ENCODE measurements around the gene ING2. TPM values are rescaled to one million over a fixed set of nuclear protein-coding genes. Genes with fewer than 3 reads are reported as not detected.
"Not testable (repeated sequence)": the region's sequence is repeated elsewhere in the genome, so short reads cannot be mapped to it uniquely, and the experiment has no call there.

Gene ING2
- total RNA-seq, 2 donors from 2014 or later = 9.1 to 11.2 TPM

DNA sequence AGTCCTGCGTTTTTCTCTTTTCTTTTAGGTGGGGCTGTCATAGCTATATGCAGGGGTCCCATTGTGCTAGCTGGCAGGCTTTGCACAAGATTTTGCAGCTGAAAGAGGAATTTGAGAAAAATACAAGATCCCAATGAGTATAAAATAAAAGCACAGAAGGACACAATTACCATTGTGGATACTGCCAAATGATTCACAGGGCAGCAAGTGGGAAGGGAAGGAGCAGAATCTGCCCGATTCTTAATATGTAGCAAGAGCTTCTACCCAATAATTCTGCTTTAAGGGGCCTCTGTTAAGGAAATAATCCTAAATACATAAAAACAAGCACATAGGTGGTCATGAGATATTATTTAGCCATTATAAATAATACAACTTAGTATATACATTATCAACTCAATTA, 25.9 kb upstream of the ING2 start:
- H3K27ac Mint-ChIP-seq = no peak overlapping the region
- H3K4me3 Mint-ChIP-seq = no peak overlapping the region
- no peaks in the 10 kb centered on the region for H3K36me3 Mint-ChIP-seq (ENCODE audit: low read depth)
- DNase-seq = no peak
- no peak for ATAC-seq
- H3K4me1 Mint-ChIP-seq = no peaks in the 10 kb centered on the region
- H3K27me3 Mint-ChIP-seq = peaks cover 6% of the 10 kb centered on the region
- H3K9me3 ChIP-seq (ENCODE audit: control insufficient read depth, low read length, poor library complexity, severe bottlenecking) = no peaks in the 10 kb centered on the region

GRCh38 chr4:183482515-183483095, 22.3 kb upstream of the ING2 start:
- H3K4me3 Mint-ChIP-seq; H3K9me3 ChIP-seq (ENCODE audit: control insufficient read depth, low read length, poor library complexity, severe bottlenecking); ATAC-seq; H3K27me3 Mint-ChIP-seq; DNase-seq; H3K27ac Mint-ChIP-seq; H3K36me3 Mint-ChIP-seq (ENCODE audit: low read depth); H3K4me1 Mint-ChIP-seq: not testable (repeated sequence)

DNA sequence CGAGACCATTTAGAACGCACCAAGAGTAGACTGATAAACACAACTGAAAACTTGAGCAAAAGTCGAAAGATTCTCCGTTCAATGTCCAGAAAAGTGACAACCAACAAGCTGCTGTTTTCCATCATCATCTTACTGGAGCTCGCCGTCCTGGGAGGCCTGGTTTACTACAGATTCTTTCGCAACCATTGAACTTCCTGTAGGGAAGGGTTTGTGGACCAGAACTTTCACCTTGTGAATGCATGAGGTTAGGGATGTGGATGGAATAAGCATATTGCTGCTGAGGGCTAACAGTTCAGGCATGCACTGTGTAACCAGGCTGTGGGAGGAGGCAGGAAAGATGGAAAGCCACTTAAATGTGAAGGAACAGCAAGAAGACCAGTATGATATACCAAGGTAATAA, 20.9 kb upstream of the ING2 start:
- ATAC-seq (no peak), DNase-seq (no peak)
- no peak overlapping the region for H3K27ac Mint-ChIP-seq
- no peaks in the 10 kb centered on the region for H3K4me1 Mint-ChIP-seq
- no peaks in the 10 kb centered on the region for H3K9me3 ChIP-seq (ENCODE audit: control insufficient read depth, low read length, poor library complexity, severe bottlenecking)
- no peaks in the 10 kb centered on the region for H3K27me3 Mint-ChIP-seq
- H3K4me3 Mint-ChIP-seq = no peak overlapping the region
- H3K36me3 Mint-ChIP-seq (ENCODE audit: low read depth) = no peaks in the 10 kb centered on the region

DNA sequence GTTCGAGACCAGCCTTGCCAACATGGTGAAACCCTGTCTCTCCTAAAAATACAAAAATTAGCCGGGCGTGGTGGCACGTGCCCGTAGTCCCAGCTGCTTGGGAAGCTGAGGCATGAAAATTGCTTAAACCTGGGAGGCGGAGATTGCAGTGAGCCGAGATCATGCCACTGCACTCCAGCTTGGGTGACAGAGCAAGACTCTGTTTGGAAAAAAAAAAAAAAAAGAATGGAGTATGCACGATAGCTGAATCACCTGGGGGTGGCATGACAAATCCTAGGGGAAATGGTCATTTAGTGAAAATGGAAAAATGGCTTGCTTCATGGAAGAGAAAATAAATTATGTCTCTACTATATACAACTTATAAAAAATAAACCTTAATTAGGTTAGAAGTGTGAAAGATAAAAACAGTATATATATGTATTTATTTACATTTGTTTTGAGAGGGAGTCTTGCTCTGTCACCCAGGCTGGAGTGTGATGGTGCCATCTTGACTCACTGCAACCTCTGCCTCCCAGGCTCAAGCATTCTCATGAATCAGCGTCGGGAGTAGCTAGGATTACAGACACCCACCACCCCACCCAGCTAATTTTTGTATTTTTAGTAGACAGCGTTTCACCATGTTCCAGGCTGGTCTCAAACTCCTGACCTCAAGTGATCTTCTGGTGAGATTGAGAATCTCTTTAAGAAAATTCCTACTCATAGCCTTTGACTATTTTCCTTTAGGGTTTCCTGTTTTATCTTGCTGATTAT, 19.3 kb upstream of the ING2 start:
- H3K27me3 Mint-ChIP-seq = no peaks in the 10 kb centered on the region
- DNase-seq = no peak
- no peak overlapping the region for H3K4me3 Mint-ChIP-seq
- ATAC-seq = no peak
- H3K9me3 ChIP-seq (ENCODE audit: control insufficient read depth, low read length, poor library complexity, severe bottlenecking) = no peaks in the 10 kb centered on the region
- no peaks in the 10 kb centered on the region for H3K36me3 Mint-ChIP-seq (ENCODE audit: low read depth)
- H3K27ac Mint-ChIP-seq = no peak overlapping the region
- H3K4me1 Mint-ChIP-seq = no peaks in the 10 kb centered on the region

DNA sequence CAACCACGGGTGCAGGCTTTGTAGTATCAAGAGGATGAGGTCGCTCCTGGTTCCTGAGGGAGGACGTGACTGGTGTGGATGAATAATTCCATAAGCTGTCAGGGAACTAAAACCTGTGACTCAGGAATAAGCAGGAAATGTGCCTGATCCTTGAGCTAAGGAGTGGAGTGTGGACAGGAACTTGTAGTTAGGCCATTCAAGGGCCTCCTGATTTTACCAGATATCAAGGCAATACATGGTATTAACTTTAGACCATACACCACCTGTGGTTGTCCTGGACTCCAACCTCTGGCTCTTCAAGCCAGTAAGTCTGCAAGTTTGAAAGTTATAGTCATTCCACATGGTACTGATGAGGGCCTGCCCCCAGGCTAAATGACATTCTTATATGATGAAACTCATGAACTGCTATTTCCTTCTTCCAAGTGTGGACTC, 12.1 kb upstream of the ING2 start:
- no peak overlapping the region for H3K27ac Mint-ChIP-seq

GRCh38 chr4:183493246-183493645, 11.6 kb upstream of the ING2 start:
- DNase-seq (no peak), ATAC-seq (no peak)
- Mint-ChIP-seq H3K4me1 (peaks cover 2% of the 10 kb centered on the region), H3K27ac (no peak overlapping the region), H3K4me3 (no peak overlapping the region), H3K27me3 (no peaks in the 10 kb centered on the region), H3K36me3 (ENCODE audit: low read depth) (peaks cover 7% of the 10 kb centered on the region)
- no peaks in the 10 kb centered on the region for H3K9me3 ChIP-seq (ENCODE audit: control insufficient read depth, low read length, poor library complexity, severe bottlenecking)

More for the DNA sequence above, 12.1 kb upstream of the ING2 start:
- ATAC-seq = no peak
- no peaks in the 10 kb centered on the region for H3K9me3 ChIP-seq (ENCODE audit: control insufficient read depth, low read length, poor library complexity, severe bottlenecking)
- Mint-ChIP-seq H3K36me3 (ENCODE audit: low read depth) (peaks cover 7% of the 10 kb centered on the region), H3K27me3 (no peaks in the 10 kb centered on the region), H3K4me3 (no peak overlapping the region), H3K4me1 (peaks cover 2% of the 10 kb centered on the region)
- DNase-seq = no peak

GRCh38 chr4:183495184-183495583, 9.7 kb upstream of the ING2 start:
- H3K9me3 ChIP-seq (ENCODE audit: control insufficient read depth, low read length, poor library complexity, severe bottlenecking) = no peaks in the 10 kb centered on the region
- H3K4me1 Mint-ChIP-seq = peaks cover 7% of the 10 kb centered on the region
- ATAC-seq = no peak
- H3K27ac Mint-ChIP-seq = no peak overlapping the region
- DNase-seq = no peak
- no peaks in the 10 kb centered on the region for H3K27me3 Mint-ChIP-seq
- H3K36me3 Mint-ChIP-seq (ENCODE audit: low read depth) = peaks cover 7% of the 10 kb centered on the region
- H3K4me3 Mint-ChIP-seq = no peak overlapping the region

GRCh38 chr4:183499389-183499788, 5.5 kb upstream of the ING2 start:
- no peaks in the 10 kb centered on the region for H3K9me3 ChIP-seq (ENCODE audit: control insufficient read depth, low read length, poor library complexity, severe bottlenecking)
- DNase-seq (no peak), ATAC-seq (no peak)
- H3K27ac Mint-ChIP-seq = no peak overlapping the region
- peaks cover 5% of the 10 kb centered on the region for H3K36me3 Mint-ChIP-seq (ENCODE audit: low read depth)
- H3K27me3 Mint-ChIP-seq = no peaks in the 10 kb centered on the region
- peaks cover 15% of the 10 kb centered on the region for H3K4me1 Mint-ChIP-seq
- H3K4me3 Mint-ChIP-seq = no peak overlapping the region

GRCh38 chr4:183499801-183500200, 5.1 kb upstream of the ING2 start:
- ATAC-seq (no peak), DNase-seq (no peak)
- H3K4me1 Mint-ChIP-seq = peaks cover 15% of the 10 kb centered on the region
- no peak overlapping the region for H3K4me3 Mint-ChIP-seq
- no peak overlapping the region for H3K27ac Mint-ChIP-seq
- no peaks in the 10 kb centered on the region for H3K27me3 Mint-ChIP-seq
- peaks cover 5% of the 10 kb centered on the region for H3K36me3 Mint-ChIP-seq (ENCODE audit: low read depth)
- no peaks in the 10 kb centered on the region for H3K9me3 ChIP-seq (ENCODE audit: control insufficient read depth, low read length, poor library complexity, severe bottlenecking)

- DNase-seq = peak in 1 of 3 donors; percentile 28
- H3K4me3 Mint-ChIP-seq = peak overlapping the region; percentile 94
- ATAC-seq = peak; percentile 0
- no peaks in the 10 kb centered on the region for H3K27me3 Mint-ChIP-seq
- no peaks in the 10 kb centered on the region for H3K36me3 Mint-ChIP-seq (ENCODE audit: low read depth)
- H3K27ac Mint-ChIP-seq = peak overlapping the region; percentile 84
- peaks cover 15% of the 10 kb centered on the region for H3K4me1 Mint-ChIP-seq
- H3K9me3 ChIP-seq (ENCODE audit: control insufficient read depth, low read length, poor library complexity, severe bottlenecking) = no peaks in the 10 kb centered on the region
Measured at GRCh38 chr4:183503497-183504063, 1.3 kb upstream of the ING2 start.

DNA sequence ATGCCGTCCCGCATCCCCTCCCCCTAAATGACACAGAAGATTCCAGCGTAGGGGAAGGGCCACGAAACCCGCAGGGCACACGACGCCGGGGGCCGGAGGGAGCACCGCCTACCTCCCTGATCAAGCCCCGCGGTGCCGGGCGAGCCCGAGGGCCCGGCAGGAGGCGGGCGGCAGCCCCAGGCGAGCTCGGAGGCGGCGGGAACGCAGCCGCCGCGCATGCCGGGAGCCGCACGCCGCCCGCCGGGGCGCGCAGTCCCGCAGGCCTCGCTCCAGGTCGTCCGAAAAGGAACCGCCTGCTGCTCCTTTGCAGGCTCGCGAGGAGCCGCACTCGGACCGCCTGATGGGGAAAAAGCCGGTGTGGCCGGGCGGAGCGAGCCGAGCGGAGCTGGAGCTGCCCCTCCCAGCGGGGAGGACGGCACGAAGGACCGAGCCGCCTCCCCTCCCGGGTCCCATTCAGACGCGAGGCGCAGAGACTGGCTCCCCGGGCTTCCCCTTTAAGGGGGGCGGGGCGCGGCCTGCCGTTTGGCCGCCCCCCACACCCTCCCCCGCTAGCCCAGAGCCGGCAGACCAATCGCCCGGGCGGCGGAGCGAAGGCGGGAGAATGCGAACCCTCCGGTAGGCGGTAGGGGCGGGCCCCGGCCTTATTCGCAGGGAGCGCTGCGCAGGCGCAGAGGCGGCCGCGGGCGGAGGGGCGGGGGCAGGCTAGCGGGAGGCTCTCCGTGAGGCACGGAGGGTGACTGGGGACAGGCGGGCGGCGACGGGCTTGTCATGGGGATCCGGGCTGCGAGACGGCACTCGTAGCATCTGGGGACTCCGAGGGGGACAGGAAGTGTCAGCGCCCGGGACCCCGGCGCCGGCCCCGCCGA, 561 bp upstream of the ING2 start:
- H3K4me1 Mint-ChIP-seq = peaks cover 15% of the 10 kb centered on the region
- DNase-seq = peak; percentile 99 to 100 (median 99)
- no peaks in the 10 kb centered on the region for H3K36me3 Mint-ChIP-seq (ENCODE audit: low read depth)
- peak overlapping the region; percentile 89 for H3K27ac Mint-ChIP-seq
- peak overlapping the region; percentile 94 for H3K4me3 Mint-ChIP-seq
- H3K9me3 ChIP-seq (ENCODE audit: control insufficient read depth, low read length, poor library complexity, severe bottlenecking) = no peaks in the 10 kb centered on the region
- peak; percentile 84 for ATAC-seq
- H3K27me3 Mint-ChIP-seq = no peaks in the 10 kb centered on the region

GRCh38 chr4:183505611-183506388, 942 bp downstream of the ING2 start:
- ATAC-seq (peak; percentile 32), DNase-seq (peak; percentile 80 to 85 (median 83))
- peak overlapping the region; percentile 89 for H3K27ac Mint-ChIP-seq
- H3K9me3 ChIP-seq (ENCODE audit: control insufficient read depth, low read length, poor library complexity, severe bottlenecking) = no peaks in the 10 kb centered on the region
- H3K27me3 Mint-ChIP-seq = no peaks in the 10 kb centered on the region
- peak overlapping the region; percentile 94 for H3K4me3 Mint-ChIP-seq
- peaks cover 5% of the 10 kb centered on the region for H3K36me3 Mint-ChIP-seq (ENCODE audit: low read depth)
- peaks cover 13% of the 10 kb centered on the region for H3K4me1 Mint-ChIP-seq
